Esophagus squamous epithelium (tissue), 4 donors: ENCODE data around the gene STK4.

Experiments used
- CTCF ChIP-seq, 6 experiments: fragments of 450-650 bp in 4 of 6; fragments of 200-600 bp in 2 of 6; sonication (generic) in 2 of 6; IDR thresholded peaks; one replicate each; pipeline ENCODE4 v1.5.1; 2016 to 2019; ENCODE audit warnings: antibody characterized with exemption in 6 of 6, mild to moderate bottlenecking in 4 of 6, moderate library complexity in 4 of 6
- POLR2A ChIP-seq, 4 donors: fragments of 450-650 bp; IDR thresholded peaks; one replicate each; pipeline ENCODE4 v1.6.1; 2017; ENCODE audit warnings: antibody characterized with exemption in 4 of 4, mild to moderate bottlenecking in 4 of 4, moderate library complexity in 3 of 4

GRCh38 chr20:44948107-44948506 lies 18.2 kb upstream of the STK4 start:
- TF ChIP-seq CTCF (IDR thresholded peaks at IDR 0.05): no peak
- no peak for TF ChIP-seq POLR2A (IDR thresholded peaks at IDR 0.05)
